ENCODE data around the gene ATP2B2.

DNA sequence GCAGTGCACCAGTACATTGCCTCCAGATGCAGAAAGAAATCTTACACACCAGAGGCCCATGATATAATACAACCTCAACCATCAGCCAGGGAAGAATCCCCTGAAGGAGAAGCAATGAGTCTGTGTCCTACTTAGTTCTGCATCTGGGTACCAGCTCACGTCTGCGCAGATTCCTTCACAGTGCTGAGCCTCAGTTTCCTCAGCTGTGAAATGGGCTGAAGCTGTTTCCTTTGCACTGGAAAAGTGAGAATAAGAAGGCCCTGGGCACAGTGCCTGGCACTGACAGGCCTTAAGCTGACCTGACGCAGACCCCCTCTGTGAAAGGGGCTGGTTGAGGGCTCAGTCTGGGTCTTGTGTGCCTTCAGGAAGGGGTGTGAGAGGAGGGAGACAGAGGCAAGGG lies 20.7 kb downstream of the ATP2B2 start:
- TF ChIP-seq, protein P1, sequence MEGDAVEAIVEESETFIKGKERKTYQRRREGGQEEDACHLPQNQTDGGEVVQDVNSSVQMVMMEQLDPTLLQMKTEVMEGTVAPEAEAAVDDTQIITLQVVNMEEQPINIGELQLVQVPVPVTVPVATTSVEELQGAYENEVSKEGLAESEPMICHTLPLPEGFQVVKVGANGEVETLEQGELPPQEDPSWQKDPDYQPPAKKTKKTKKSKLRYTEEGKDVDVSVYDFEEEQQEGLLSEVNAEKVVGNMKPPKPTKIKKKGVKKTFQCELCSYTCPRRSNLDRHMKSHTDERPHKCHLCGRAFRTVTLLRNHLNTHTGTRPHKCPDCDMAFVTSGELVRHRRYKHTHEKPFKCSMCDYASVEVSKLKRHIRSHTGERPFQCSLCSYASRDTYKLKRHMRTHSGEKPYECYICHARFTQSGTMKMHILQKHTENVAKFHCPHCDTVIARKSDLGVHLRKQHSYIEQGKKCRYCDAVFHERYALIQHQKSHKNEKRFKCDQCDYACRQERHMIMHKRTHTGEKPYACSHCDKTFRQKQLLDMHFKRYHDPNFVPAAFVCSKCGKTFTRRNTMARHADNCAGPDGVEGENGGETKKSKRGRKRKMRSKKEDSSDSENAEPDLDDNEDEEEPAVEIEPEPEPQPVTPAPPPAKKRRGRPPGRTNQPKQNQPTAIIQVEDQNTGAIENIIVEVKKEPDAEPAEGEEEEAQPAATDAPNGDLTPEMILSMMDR (conservative IDR thresholded peaks at IDR 0.05; ENCODE audit: low read depth in 2 of 2): no peak
- no peak for TF ChIP-seq CREB1 (CRISPR knock-in tag; IDR thresholded peaks at IDR 0.05; ENCODE audit: low read depth)
- TF ChIP-seq, protein P2, sequence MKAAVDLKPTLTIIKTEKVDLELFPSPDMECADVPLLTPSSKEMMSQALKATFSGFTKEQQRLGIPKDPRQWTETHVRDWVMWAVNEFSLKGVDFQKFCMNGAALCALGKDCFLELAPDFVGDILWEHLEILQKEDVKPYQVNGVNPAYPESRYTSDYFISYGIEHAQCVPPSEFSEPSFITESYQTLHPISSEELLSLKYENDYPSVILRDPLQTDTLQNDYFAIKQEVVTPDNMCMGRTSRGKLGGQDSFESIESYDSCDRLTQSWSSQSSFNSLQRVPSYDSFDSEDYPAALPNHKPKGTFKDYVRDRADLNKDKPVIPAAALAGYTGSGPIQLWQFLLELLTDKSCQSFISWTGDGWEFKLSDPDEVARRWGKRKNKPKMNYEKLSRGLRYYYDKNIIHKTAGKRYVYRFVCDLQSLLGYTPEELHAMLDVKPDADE (IDR thresholded peaks at IDR 0.05): no peak
- no peak for TF ChIP-seq EZH2 (IDR thresholded peaks at IDR 0.05; ENCODE audit: low read depth, unreplicated experiment)
- no peak for TF ChIP-seq POLR2AphosphoS5 (IDR thresholded peaks at IDR 0.05; ENCODE audit: low read depth)
- TF ChIP-seq, protein P3, sequence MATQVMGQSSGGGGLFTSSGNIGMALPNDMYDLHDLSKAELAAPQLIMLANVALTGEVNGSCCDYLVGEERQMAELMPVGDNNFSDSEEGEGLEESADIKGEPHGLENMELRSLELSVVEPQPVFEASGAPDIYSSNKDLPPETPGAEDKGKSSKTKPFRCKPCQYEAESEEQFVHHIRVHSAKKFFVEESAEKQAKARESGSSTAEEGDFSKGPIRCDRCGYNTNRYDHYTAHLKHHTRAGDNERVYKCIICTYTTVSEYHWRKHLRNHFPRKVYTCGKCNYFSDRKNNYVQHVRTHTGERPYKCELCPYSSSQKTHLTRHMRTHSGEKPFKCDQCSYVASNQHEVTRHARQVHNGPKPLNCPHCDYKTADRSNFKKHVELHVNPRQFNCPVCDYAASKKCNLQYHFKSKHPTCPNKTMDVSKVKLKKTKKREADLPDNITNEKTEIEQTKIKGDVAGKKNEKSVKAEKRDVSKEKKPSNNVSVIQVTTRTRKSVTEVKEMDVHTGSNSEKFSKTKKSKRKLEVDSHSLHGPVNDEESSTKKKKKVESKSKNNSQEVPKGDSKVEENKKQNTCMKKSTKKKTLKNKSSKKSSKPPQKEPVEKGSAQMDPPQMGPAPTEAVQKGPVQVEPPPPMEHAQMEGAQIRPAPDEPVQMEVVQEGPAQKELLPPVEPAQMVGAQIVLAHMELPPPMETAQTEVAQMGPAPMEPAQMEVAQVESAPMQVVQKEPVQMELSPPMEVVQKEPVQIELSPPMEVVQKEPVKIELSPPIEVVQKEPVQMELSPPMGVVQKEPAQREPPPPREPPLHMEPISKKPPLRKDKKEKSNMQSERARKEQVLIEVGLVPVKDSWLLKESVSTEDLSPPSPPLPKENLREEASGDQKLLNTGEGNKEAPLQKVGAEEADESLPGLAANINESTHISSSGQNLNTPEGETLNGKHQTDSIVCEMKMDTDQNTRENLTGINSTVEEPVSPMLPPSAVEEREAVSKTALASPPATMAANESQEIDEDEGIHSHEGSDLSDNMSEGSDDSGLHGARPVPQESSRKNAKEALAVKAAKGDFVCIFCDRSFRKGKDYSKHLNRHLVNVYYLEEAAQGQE (IDR thresholded peaks at IDR 0.05; ENCODE audit: unreplicated experiment): no peak
- TF ChIP-seq EZH2phosphoT487 (IDR thresholded peaks at IDR 0.05; ENCODE audit: unreplicated experiment): no peak
- no peak for TF ChIP-seq STAT1 (IDR thresholded peaks at IDR 0.05; ENCODE audit: unreplicated experiment)
- TF ChIP-seq, protein P4, sequence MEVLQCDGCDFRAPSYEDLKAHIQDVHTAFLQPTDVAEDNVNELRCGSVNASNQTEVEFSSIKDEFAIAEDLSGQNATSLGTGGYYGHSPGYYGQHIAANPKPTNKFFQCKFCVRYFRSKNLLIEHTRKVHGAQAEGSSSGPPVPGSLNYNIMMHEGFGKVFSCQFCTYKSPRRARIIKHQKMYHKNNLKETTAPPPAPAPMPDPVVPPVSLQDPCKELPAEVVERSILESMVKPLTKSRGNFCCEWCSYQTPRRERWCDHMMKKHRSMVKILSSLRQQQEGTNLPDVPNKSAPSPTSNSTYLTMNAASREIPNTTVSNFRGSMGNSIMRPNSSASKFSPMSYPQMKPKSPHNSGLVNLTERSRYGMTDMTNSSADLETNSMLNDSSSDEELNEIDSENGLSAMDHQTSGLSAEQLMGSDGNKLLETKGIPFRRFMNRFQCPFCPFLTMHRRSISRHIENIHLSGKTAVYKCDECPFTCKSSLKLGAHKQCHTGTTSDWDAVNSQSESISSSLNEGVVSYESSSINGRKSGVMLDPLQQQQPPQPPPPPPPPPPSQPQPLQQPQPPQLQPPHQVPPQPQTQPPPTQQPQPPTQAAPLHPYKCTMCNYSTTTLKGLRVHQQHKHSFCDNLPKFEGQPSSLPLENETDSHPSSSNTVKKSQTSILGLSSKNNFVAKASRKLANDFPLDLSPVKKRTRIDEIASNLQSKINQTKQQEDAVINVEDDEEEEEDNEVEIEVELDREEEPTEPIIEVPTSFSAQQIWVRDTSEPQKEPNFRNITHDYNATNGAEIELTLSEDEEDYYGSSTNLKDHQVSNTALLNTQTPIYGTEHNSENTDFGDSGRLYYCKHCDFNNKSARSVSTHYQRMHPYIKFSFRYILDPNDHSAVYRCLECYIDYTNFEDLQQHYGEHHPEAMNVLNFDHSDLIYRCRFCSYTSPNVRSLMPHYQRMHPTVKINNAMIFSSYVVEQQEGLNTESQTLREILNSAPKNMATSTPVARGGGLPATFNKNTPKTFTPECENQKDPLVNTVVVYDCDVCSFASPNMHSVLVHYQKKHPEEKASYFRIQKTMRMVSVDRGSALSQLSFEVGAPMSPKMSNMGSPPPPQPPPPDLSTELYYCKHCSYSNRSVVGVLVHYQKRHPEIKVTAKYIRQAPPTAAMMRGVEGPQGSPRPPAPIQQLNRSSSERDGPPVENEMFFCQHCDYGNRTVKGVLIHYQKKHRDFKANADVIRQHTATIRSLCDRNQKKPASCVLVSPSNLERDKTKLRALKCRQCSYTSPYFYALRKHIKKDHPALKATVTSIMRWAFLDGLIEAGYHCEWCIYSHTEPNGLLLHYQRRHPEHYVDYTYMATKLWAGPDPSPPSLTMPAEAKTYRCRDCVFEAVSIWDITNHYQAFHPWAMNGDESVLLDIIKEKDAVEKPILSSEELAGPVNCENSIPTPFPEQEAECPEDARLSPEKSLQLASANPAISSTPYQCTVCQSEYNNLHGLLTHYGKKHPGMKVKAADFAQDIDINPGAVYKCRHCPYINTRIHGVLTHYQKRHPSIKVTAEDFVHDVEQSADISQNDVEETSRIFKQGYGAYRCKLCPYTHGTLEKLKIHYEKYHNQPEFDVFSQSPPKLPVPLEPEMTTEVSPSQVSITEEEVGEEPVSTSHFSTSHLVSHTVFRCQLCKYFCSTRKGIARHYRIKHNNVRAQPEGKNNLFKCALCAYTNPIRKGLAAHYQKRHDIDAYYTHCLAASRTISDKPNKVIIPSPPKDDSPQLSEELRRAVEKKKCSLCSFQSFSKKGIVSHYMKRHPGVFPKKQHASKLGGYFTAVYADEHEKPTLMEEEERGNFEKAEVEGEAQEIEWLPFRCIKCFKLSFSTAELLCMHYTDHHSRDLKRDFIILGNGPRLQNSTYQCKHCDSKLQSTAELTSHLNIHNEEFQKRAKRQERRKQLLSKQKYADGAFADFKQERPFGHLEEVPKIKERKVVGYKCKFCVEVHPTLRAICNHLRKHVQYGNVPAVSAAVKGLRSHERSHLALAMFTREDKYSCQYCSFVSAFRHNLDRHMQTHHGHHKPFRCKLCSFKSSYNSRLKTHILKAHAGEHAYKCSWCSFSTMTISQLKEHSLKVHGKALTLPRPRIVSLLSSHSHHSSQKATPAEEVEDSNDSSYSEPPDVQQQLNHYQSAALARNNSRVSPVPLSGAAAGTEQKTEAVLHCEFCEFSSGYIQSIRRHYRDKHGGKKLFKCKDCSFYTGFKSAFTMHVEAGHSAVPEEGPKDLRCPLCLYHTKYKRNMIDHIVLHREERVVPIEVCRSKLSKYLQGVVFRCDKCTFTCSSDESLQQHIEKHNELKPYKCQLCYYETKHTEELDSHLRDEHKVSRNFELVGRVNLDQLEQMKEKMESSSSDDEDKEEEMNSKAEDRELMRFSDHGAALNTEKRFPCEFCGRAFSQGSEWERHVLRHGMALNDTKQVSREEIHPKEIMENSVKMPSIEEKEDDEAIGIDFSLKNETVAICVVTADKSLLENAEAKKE (CRISPR knock-in tag; IDR thresholded peaks at IDR 0.05): no peak

Data from GM23338 (cell line).